HepG2 (cell line): ENCODE data around the gene FBXO44. TPM values are rescaled to one million over a fixed set of nuclear protein-coding genes. Genes with fewer than 3 reads are reported as not detected.
A peak's percentile ranks its signal among the peaks of the same experiment; 100 is the strongest.

ENCODE experiments used
- ADNP ChIP-seq: sonication (generic); formaldehyde crosslinking; IDR thresholded peaks from 2 replicates; pipeline ENCODE4 v1.4.0; 2020; ENCODE audit warnings: missing genetic modification reagents
- ARNTL ChIP-seq: sonication (generic); formaldehyde crosslinking; IDR thresholded peaks from 2 replicates; pipeline ENCODE4 v1.4.0; 2020; ENCODE audit warnings: mild to moderate bottlenecking, missing genetic modification reagents
- ATF4 ChIP-seq, 2 experiments: fragments of 450-650 bp in 1 of 2; sonication (generic) in 1 of 2; formaldehyde crosslinking; IDR thresholded peaks; 2 replicates each; pipeline versions ENCODE4 v1.5.0 to v1.8.0; 2020 to 2022; ENCODE audit warnings: mild to moderate bottlenecking in 1 of 2, missing genetic modification reagents in 1 of 2
- ATF5 ChIP-seq: sonication (generic); formaldehyde crosslinking; IDR thresholded peaks from 2 replicates; pipeline ENCODE4 v1.4.0; 2020; ENCODE audit warnings: mild to moderate bottlenecking, low read depth, missing genetic modification reagents
- ATRX ChIP-seq: sonication (generic); formaldehyde crosslinking; IDR thresholded peaks from 2 replicates; pipeline ENCODE4 v1.4.0; 2020; ENCODE audit warnings: missing genetic modification reagents, borderline replicate concordance
- FOSL1 ChIP-seq: sonication (generic); formaldehyde crosslinking; IDR thresholded peaks from 2 replicates; pipeline ENCODE4 v1.9.0; 2021; ENCODE audit warnings: missing genetic modification reagents, borderline replicate concordance
- HES4 ChIP-seq: sonication (generic); formaldehyde crosslinking; IDR thresholded peaks from 2 replicates; pipeline ENCODE4 v1.9.0; 2021; ENCODE audit warnings: mild to moderate bottlenecking, missing genetic modification reagents, borderline replicate concordance
- MAZ ChIP-seq, 2 experiments: sonication (generic) in 1 of 2; formaldehyde crosslinking in 1 of 2; IDR thresholded peaks; 2 replicates each; pipeline versions ENCODE4 v1.5.0 to v1.6.1; 2012 to 2020; ENCODE audit warnings: low read depth in 2 of 2, mild to moderate bottlenecking in 2 of 2, borderline replicate concordance in 1 of 2, improper control_type of control experiment in 1 of 2, low read length in 1 of 2, missing genetic modification reagents in 1 of 2, moderate library complexity in 1 of 2
- NR0B2 ChIP-seq: sonication (generic); formaldehyde crosslinking; IDR thresholded peaks from 2 replicates; pipeline ENCODE4 v1.4.0; 2020; ENCODE audit warnings: mild to moderate bottlenecking, missing genetic modification reagents
- NR2F1 ChIP-seq, 2 experiments: fragments of 450-650 bp in 1 of 2; formaldehyde crosslinking in 1 of 2; IDR thresholded peaks; 2 replicates each; pipeline versions ENCODE4 v1.5.0 to v1.6.1; 2016 to 2020; ENCODE audit warnings: mild to moderate bottlenecking in 1 of 2, missing compliant biosample characterization in 1 of 2, missing genetic modification reagents in 1 of 2, moderate library complexity in 1 of 2
- ONECUT2 ChIP-seq: sonication (generic); formaldehyde crosslinking; IDR thresholded peaks from 2 replicates; pipeline ENCODE4 v1.4.0; 2020; ENCODE audit warnings: missing genetic modification reagents
- PBX2 ChIP-seq: IDR thresholded peaks from 2 replicates; pipeline ENCODE4 v1.6.1; 2016; ENCODE audit warnings: control low read depth
- PRMT3 ChIP-seq: sonication (generic); formaldehyde crosslinking; IDR thresholded peaks from 2 replicates; pipeline ENCODE4 v1.8.1; 2022; ENCODE audit warnings: low read depth, mild to moderate bottlenecking, moderate library complexity, missing genetic modification reagents, borderline replicate concordance
- RBM22 ChIP-seq: fragments of 200-400 bp; formaldehyde crosslinking; optimal IDR thresholded peaks from 2 replicates; pipeline ENCODE3; 2017; ENCODE audit warnings: mild to moderate bottlenecking, low read length, moderate library complexity
- RNF2 ChIP-seq: fragments of 450-650 bp; conservative IDR thresholded peaks from 2 replicates; pipeline ENCODE4 v1.6.1; 2016; ENCODE audit warnings: low read depth
- SOX5 ChIP-seq: IDR thresholded peaks from 2 replicates; pipeline ENCODE4 v1.6.1; 2016; ENCODE audit warnings: borderline replicate concordance
- SRSF1 ChIP-seq: fragments of 200-400 bp; formaldehyde crosslinking; optimal IDR thresholded peaks from 2 replicates; pipeline ENCODE3; 2017; ENCODE audit warnings: mild to moderate bottlenecking, low read depth, low read length, moderate library complexity
- TAF1 ChIP-seq: sonication (generic); formaldehyde crosslinking; IDR thresholded peaks from 2 replicates; pipeline ENCODE4 v1.4.0; 2020; ENCODE audit warnings: missing genetic modification reagents
- TBP ChIP-seq: sonication (generic); formaldehyde crosslinking; IDR thresholded peaks from 2 replicates; pipeline ENCODE4 v1.5.0; 2020; ENCODE audit warnings: missing genetic modification reagents
- ZFYVE20 ChIP-seq: sonication (generic); formaldehyde crosslinking; IDR thresholded peaks from 2 replicates; pipeline ENCODE4 v1.8.0; 2023; ENCODE audit warnings: low read depth, mild to moderate bottlenecking, moderate library complexity, missing genetic modification reagents, borderline replicate concordance
- ZNF207 ChIP-seq: fragments of 450-650 bp; IDR thresholded peaks from 2 replicates; pipeline ENCODE4 v1.6.1; 2016; ENCODE audit warnings: antibody characterized with exemption, borderline replicate concordance
- ZNF430 ChIP-seq: sonication (generic); formaldehyde crosslinking; IDR thresholded peaks from 2 replicates; pipeline ENCODE4 v1.9.0; 2021; ENCODE audit warnings: mild to moderate bottlenecking, missing genetic modification reagents
- ZNF556 ChIP-seq: sonication (generic); formaldehyde crosslinking; IDR thresholded peaks from 2 replicates; pipeline ENCODE4 v1.4.0; 2020; ENCODE audit warnings: mild to moderate bottlenecking, missing genetic modification reagents, borderline replicate concordance
- ZNF672 ChIP-seq: sonication (generic); formaldehyde crosslinking; IDR thresholded peaks from 2 replicates; pipeline ENCODE4 v1.8.1; 2022; ENCODE audit warnings: missing genetic modification reagents
- ZNF740 ChIP-seq: sonication (generic); formaldehyde crosslinking; IDR thresholded peaks from 2 replicates; pipeline ENCODE4 v1.4.0; 2020; ENCODE audit warnings: missing genetic modification reagents
- ZNF790 ChIP-seq: sonication (generic); formaldehyde crosslinking; IDR thresholded peaks from 2 replicates; pipeline ENCODE4 v1.8.0; 2022; ENCODE audit warnings: missing genetic modification reagents, mild to moderate bottlenecking, borderline replicate concordance
- polyA plus RNA-seq, 8 experiments: library from polyadenylated mRNA; depleted of rRNA in 3 of 8; stranded (reverse) in 7 of 8; unstranded in 1 of 8; fragments of >200 nt; fragmentation: Illumina TruSeq in 4 of 8; extraction: Trizol in 4 of 8; gene quantifications; 2 replicates each; pipeline versions ENCODE4 v1.2.1 to v1.2.3, GENCODE V29; 2011 to 2016; ENCODE audit warnings: low read depth in 4 of 8, missing spikeins in 1 of 8, mixed read lengths in 1 of 8; ENCODE audit not compliant: insufficient read depth in 1 of 8
- total RNA-seq, 5 experiments: library from RNA; depleted of rRNA; stranded (reverse); fragments of >200 nt; fragmentation: Illumina TruSeq; extraction: Trizol; gene quantifications; 2 replicates each; pipeline ENCODE4 v1.2.3, GENCODE V29; 2016; ENCODE audit warnings: low read depth in 1 of 5

The FBXO44 gene
- total and polyA plus RNA-seq, 2 of the 13 experiments (the other 11 are each of a cell fraction or from before 2014, with no cell fraction given), result 22.4 to 27.9 TPM

- TF ChIP-seq ZNF672 (CRISPR knock-in tag), result no peak
- TF ChIP-seq SOX5, result no peak
- TF ChIP-seq RBM22, result no peak
- no peak for TF ChIP-seq RNF2
- no peak for TF ChIP-seq NR2F1 (CRISPR knock-in tag; IDR thresholded peaks at IDR 0.05)
- no peak for TF ChIP-seq TBP (CRISPR knock-in tag)
- TF ChIP-seq ZNF207, result no peak
- peak; percentile 53; the same call in 1 of the 2 replicates for TF ChIP-seq MAZ (IDR thresholded peaks at IDR 0.05; ENCODE audit: borderline replicate concordance, low read depth, low read length)
- peak; percentile 57; the same call in 1 of the 2 replicates for TF ChIP-seq MAZ (CRISPR knock-in tag; IDR thresholded peaks at IDR 0.05; ENCODE audit: low read depth)
- TF ChIP-seq ATF5 (CRISPR knock-in tag), result no peak
- TF ChIP-seq PBX2 (CRISPR knock-in tag), result no peak
- TF ChIP-seq ZNF430, result no peak; the same call in 1 of the 2 replicates
- TF ChIP-seq ADNP, result no peak
- TF ChIP-seq ARNTL (CRISPR knock-in tag), result no peak
- TF ChIP-seq HES4 (CRISPR knock-in tag), result no peak
- no peak for TF ChIP-seq NR0B2 (CRISPR knock-in tag)
- TF ChIP-seq ATF4 (CRISPR knock-in tag; IDR thresholded peaks at IDR 0.05), result peak in 1 of 2 experiments; percentile 42; a peak in 1 of 4 replicates
- peak; percentile 74 for TF ChIP-seq SRSF1
- TF ChIP-seq ONECUT2 (CRISPR knock-in tag), result no peak
- TF ChIP-seq ZFYVE20 (CRISPR knock-in tag), result no peak
- TF ChIP-seq ATRX (CRISPR knock-in tag), result no peak
- TF ChIP-seq ZNF556 (CRISPR knock-in tag), result no peak
- TF ChIP-seq FOSL1 (CRISPR knock-in tag), result no peak
- peak; percentile 54; the same call in 1 of the 2 replicates for TF ChIP-seq TAF1 (CRISPR knock-in tag)
- no peak for TF ChIP-seq PRMT3 (CRISPR knock-in tag)
- 0 out of 2 replicates have a peak, but pooled peaks have one; percentile 28 for TF ChIP-seq ZNF790 (CRISPR knock-in tag)
- peak; percentile 57; the same call in 1 of the 2 replicates for TF ChIP-seq ZNF740 (CRISPR knock-in tag)
Observed at GRCh38 chr1:11654137-11654938, at the start of gene FBXO44, which contains the start of gene FBXO2 (continued).
